A172 (cell line): Measurements from ENCODE around the gene WDR37. TPM values are rescaled to one million over a fixed set of nuclear protein-coding genes. Genes with fewer than 3 reads are reported as not detected.

Experiments
- DNase-seq: peaks from one replicate; pipeline ENCODE4 v3.0.0-alpha.2; 2015; ENCODE audit warnings: low spot score
- total RNA-seq: library from RNA; depleted of rRNA; stranded (reverse); fragments of >200 nt; shearing (Covaris generic); gene quantifications from 2 replicates; pipeline ENCODE4 v1.2.3, GENCODE V29; 2014; rRNA removed

Gene WDR37
- total RNA-seq, 1 experiment from 2014 or later = 8.8 TPM

DNA sequence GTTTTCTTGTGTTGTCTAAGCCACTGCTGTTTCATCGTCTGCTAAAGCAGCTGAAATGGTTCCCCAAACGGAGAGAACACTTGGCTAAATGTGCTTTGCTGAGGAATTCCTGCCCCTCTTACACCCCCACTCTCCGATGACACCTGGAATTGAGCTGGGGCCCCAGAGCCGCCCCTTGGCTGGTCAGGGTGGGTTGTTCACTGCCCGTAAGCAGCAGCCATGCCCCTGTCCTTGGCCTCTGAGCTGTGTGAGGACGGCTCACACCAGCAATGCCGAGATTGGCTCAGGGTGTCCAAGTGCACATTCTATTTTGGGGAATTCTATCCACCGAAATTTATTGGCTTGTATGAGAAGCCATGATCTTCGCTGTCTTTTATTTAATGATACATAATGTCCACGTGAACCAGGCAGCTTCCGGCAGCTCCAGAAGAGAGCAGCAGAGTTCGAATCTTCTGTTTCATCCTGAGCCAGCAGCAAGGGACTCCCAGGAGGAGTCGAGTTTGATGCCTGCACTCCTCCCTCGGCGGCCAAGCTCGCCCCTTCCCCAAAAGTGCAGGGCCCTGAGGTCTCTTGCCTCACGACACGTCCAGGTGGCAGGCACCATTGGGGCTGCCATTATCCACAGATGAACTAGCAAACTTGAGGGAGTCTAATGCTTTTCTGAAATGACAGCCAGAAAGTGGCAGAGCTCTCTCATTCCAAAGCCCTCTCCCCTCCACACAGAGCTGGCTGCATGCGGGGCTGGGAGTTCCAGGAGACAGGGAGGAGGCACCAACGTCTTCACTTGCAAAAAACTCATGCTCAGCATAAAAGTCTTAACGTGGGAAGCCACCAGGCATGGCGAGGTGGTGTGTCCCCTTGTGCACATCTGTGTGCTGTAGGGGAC is 114.0 kb downstream of the WDR37 start:
- no peak for DNase-seq

DNA sequence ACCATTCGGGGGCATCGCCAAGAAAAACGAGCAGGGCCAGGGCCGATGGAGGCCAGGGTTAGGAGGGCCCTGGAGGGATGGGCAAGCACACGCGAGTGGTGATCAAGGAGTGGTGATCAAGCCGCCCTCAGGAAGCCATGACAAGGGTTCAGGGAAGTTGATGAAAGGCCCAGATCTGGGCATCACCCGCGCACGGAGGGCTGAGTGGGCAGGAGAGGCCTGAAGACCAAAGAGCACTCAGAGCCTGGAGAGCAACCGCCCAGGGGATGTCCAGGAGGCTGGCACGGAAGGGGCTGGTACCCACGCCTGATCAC is 114.6 kb downstream of the WDR37 start:
- no peak for DNase-seq

DNA sequence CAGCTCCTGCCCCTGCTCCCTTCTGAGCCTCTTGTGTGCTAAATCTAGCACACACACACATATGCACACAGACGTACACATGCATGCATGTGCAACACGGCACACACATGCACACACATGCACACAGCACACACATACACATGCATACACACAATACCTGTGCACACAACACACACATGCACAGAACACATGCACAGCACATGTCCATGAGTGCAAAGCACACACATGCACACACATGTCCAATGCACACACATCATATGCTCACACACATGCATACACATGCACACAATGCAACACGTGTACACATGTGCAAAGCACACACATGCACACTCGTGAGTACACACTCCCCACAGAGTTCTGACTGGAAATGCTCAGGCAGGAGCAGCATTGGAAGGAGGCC is 115.0 kb downstream of the WDR37 start:
- no peak for DNase-seq

DNA sequence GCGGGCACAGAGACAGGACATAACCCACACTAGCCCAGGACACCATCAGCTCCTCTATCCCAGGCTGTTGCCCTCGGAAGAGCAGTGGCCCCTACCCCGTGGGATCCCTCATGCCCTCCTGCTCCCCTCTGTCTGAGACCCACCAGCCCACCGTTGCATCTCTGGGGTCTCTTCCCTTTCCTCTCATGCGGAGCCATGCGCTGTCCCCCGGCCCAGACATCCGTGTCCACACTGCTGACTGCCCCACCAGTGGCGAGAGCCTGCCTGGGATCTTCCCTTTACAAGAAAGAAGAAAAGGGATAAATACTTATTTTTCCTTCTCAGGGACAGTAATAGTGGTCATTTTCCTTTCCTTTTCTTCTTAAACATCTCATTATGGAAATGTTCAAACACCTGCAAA is 115.4 kb downstream of the WDR37 start:
- no peak for DNase-seq

DNA sequence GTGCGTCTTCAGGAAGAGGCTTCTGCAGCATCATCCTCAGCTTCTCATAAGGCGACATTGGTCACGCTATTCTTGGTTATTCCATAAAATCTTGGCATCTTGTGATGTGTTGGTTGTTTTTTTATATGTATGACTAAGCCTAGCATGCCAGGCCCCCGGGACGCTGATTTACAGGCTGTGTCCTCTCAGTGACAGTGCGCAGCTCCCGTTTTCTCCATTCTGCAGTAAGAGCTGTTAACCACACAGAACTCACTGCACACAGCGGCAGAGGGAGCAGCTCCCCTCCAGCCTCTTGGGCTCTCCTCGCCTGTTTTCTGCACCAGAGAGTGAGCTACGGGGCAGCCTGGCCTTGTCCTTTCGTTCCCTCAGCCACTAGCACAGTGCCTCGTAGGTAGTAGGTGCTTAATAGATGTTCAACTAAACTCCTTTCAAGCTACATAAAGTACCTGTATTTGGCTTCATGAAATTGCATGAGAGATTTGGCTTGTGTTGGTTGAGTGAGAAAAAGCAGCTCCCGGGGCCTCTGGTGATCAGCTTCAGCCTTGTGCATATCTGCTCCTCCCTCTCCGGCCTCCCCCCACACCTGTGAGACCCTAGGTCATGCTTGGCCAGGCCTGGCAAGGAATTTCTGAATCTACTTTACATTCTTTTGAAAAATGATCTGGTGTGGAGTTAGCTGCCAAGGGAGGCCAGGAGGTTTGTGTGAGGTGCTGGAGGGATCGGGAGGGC is 116.2 kb downstream of the WDR37 start:
- peak; percentile 35 for DNase-seq

DNA sequence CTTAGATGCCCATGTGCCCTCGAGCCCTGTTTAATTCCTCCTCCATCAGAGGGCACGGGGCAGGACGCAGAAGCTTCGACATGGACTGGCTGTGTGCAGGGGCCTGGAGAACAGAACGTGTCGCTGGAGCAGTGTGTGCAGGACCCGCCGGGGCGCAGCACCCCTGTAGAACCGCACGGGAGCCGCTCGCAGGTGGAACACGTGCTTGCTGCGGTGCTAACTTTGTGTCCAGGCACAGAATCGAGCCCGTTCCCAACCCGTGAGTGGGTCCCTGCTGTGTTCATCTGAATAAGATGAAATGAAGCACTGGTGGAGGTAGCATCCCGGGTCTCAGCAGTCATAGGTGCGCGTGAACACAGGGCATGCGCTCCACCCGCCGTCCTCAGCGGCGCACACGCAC is 116.9 kb downstream of the WDR37 start:
- no peak for DNase-seq

DNA sequence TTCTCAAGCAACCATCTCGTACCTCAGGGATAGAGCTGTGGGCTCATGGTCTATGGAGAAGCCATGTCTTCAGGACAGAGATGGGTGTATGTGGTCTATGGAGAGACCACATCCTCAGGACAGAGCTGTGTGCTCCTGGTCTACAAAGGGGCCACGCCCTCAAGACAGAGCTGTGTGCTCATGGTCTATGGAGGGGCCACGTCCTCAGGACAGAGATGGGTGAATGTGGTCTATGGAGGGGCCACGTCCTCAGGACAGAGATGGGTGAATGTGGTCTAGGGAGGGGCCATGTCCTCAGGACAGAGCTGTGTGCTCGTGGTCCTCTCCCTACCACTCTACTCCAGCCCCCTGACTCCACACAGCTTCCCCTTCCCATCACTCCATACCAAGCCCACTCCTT is 117.8 kb downstream of the WDR37 start:
- DNase-seq = no peak

DNA sequence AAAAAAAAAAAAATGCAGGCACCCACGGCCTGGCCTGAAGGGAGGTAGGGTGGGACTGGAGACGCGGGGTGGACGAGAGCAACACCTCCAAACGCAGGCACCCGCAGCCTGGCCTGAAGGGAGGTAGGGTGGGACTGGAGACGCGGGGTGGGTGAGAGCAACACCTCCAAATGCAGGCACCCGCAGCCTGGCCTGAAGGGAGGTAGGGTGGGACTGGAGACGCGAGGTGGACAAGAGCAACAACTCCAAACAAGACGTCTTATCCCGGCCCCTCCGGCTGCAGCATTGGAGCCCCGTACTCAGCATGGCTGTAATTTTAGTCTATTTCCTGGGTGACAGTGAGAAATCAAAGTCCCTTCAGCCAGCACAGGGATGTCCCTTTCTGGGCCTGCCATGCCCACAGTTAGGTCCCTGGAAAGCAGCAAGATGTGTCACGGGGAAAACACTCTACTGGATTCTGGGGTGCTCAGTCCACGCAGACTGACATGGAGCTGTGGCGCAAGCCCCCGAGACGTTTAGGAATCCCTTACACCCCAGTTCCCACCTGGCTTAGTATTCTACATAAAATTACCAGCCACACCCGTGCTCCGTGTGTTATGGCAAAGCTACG is 119.9 kb downstream of the WDR37 start:
- DNase-seq = no peak

DNA sequence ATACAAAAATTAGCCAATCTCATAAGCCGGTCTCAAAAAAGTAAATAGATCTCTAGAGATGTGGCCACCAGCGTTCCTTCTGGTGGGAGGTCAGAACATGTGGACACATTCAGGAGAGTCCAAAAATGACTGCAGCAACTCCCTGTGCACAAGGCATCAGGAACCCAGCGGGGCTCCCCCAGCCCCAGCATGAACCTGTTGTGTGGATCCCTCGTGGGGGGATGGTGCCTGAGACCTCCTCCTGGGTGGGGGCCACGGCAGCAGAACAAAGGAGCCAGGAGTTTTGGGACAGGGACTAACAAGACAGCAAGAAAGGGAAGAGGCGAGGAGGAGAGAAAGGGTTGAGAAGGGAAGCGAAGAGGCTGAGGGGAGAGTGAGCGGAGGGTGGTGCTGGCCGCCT is 121.8 kb downstream of the WDR37 start:
- no peak for DNase-seq

DNA sequence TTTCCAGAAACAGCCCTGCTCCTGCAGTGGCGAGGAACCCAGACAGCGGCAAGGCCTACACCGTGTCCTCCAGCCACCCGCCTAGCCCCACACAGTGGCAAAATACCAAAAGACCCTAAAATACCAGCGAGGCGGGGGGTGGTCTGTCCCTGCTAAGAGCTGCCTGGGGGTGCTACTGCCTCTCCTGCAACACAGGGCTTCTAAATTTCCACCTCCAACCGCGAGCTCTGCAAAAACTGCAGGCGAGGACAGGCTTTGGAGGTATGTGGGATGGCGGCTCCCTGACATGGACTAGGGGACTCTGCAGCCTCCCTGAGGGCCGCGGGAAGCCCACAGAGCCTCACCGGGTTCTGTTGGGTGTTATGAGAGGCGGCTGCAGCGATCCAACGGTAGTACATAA is 122.3 kb downstream of the WDR37 start:
- no peak for DNase-seq

DNA sequence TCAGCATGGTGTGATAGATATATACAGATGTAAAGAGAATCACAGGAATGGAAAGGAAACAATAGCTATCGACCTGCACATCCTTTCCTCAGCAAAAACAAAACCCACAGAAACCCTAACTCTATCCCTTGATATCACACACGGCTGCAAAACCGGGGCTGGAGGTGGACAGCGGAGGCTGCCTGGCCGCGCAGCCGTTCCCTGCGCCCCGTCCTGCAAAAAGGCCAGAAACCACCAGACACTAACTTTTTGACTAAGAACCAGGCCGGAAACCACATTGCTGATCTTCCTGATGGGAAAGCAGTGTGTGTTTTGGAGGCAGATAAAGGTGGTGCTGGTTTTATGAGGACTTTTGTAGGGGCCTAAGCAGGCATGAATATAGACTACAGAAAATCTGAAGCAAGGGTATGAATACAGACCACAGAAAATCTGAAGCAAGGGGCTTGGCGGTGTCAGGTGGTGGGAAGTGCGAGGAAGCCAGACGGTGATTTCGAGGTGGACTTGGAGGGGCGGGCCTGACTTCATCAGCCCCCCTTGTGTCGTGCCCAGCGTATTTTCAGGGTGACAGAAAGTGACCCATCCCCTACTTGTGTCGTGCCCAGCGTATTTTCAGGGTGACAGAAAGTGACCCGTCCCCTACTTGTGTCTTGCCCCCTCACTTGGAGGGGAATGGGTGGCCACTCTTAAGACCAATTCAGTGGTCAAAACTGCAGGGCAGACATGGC is 123.3 kb downstream of the WDR37 start:
- DNase-seq = no peak

DNA sequence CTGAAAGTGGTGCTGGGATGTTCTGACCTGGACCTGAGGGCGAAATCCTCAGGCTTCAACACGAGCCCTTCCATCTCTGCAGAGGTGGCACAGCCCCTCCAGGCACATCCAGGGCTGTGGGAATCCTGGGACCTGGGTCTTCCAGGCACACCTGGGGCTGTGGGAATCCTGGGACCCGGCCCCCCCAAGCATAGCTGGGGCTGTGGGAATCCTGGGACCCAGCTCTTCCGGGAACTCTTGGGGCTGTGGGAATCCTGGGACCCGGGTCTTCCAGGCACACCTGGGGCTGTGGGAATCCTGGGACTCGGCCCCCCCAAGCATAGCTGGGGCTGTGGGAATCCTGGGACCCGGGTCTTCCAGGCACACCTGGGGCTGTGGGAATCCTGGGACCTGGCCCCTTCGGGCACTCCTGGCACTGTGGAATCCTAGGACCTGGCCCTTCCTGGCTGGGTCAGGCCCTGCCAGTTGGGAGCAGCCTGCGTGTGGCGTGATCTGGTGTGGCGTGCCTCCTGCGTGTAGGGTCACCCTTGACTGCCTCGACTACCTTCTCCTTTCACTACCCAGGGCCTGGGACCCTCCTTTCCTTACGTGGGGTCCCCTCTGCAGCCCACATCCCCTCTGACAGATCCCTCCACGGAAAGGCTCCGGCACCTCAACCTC is 124.0 kb downstream of the WDR37 start:
- DNase-seq = no peak

DNA sequence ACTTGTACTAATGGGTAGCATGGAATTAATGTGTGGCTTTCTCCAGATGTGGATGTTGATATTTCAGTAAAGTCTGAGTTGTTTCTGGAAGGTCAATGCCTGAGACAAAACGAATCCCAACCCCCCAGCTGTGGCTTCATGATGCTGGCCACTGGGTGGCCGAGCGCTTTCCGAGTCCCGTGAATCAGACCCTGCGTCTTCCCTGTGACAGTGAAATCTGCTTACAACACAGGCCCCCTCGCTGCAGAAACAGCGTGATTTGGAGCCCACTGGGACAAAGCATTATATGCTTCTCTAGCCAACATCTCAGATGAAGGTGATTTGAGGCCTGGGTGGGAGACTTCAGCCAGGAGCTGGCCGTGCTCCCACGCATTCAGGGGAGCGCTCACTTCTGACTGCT is 124.7 kb downstream of the WDR37 start:
- DNase-seq = no peak

Other genes starting within 250 kb of the WDR37 start
- 42.5 and 55.7 TPM in 2 replicates for gene LARP4B, start 124.7 kb upstream of the WDR37 start, total RNA-seq
- 102 and 156 TPM in 2 replicates for gene GTPBP4, start 68.0 kb upstream of the WDR37 start, total RNA-seq
- not detected in 2 replicates for gene IDI2, start 30.5 kb upstream of the WDR37 start, total RNA-seq
- 104 and 119 TPM in 2 replicates for gene IDI1, start 7.3 kb upstream of the WDR37 start, total RNA-seq